IMR-90 (cell line): ENCODE measurements around the gene LRP11. TPM values are rescaled to one million over a fixed set of nuclear protein-coding genes. Genes with fewer than 3 reads are reported as not detected.

ENCODE experiments used
- ATAC-seq: fragments of 200-7000 bp; cut with Tn5 transposase; 2 replicates; pipeline ENCODE4 v1.9.1; 2020; ENCODE audit warnings: low read depth, mild to moderate bottlenecking, moderate library complexity
- BruUV-seq: library from RNA; stranded (reverse); fragments of 400-500 nt; replicated peaks from 2 replicates; lab custom pipeline; 2021; lab: Mats Ljungman, UMichigan
- CTCF ChIA-PET: fragments of 300-600 bp; formaldehyde crosslinking; extraction: SDS; loops from one replicate; lab custom pipeline; 2021; ENCODE audit warnings: antibody characterized with exemption; lab: Yijun Ruan, JAX
- POLR2A ChIA-PET: fragments of 300-600 bp; sonication (Branson Sonifier 250); formaldehyde crosslinking; loops from one replicate; lab custom pipeline; 2022; ENCODE audit warnings: antibody characterized with exemption; ENCODE audit not compliant: unreplicated experiment; lab: Charles Lee
- DNase-seq: peaks from one replicate; pipeline ENCODE4 v3.0.0; 2013
- H2AFZ ChIP-seq: replicated peaks from 2 replicates; pipeline ENCODE3; 2013; ENCODE audit warnings: low read length, mild to moderate bottlenecking; ENCODE audit not compliant: poor library complexity
- H2AK5ac ChIP-seq: 2 replicates; pipeline ENCODE4 v1.6.1; 2013; ENCODE audit warnings: low read depth, low read length, inconsistent platforms
- H2AK9ac ChIP-seq: replicated peaks from 2 replicates; pipeline ENCODE3; 2013; ENCODE audit warnings: mild to moderate bottlenecking, low read depth, low read length, moderate library complexity; ENCODE audit not compliant: poor library complexity
- H2BK120ac ChIP-seq: 2 replicates; pipeline ENCODE4 v1.6.1; 2013; ENCODE audit warnings: low read depth, low read length, inconsistent platforms
- H2BK15ac ChIP-seq: 3 replicates; pipeline ENCODE4 v1.6.1; 2013; ENCODE audit warnings: low read depth, low read length, inconsistent platforms
- H2BK20ac ChIP-seq: 2 replicates; pipeline ENCODE4 v1.6.1; 2013; ENCODE audit warnings: low read depth, mild to moderate bottlenecking, inconsistent platforms, low read length, moderate library complexity
- H2BK5ac ChIP-seq: 2 replicates; pipeline ENCODE4 v1.6.1; 2013; ENCODE audit warnings: mild to moderate bottlenecking, low read depth, low read length, inconsistent platforms; ENCODE audit not compliant: poor library complexity, severe bottlenecking
- H3K14ac ChIP-seq: replicated peaks from 2 replicates; pipeline ENCODE4 v1.6.1; 2013; ENCODE audit warnings: low read depth, low read length, inconsistent platforms
- H3K18ac ChIP-seq: 2 replicates; pipeline ENCODE4 v1.6.1; 2013; ENCODE audit warnings: low read depth, low read length, control low read depth
- H3K23ac ChIP-seq: 2 replicates; pipeline ENCODE4 v1.6.1; 2013; ENCODE audit warnings: low read depth, low read length, inconsistent platforms
- H3K27ac ChIP-seq: 2 replicates; pipeline ENCODE4 v1.5.1; 2013; ENCODE audit warnings: mild to moderate bottlenecking, control low read depth, low read length; ENCODE audit not compliant: insufficient read depth
- H3K27me3 ChIP-seq: 2 replicates; pipeline ENCODE4 v1.6.1; 2013; ENCODE audit warnings: low read length; ENCODE audit not compliant: control insufficient read depth, insufficient read depth
- H3K36me3 ChIP-seq: 2 replicates; pipeline ENCODE4 v1.6.1; 2013; ENCODE audit warnings: low read length, mixed read lengths; ENCODE audit not compliant: control insufficient read depth, insufficient read depth
- H3K4ac ChIP-seq: 2 replicates; pipeline ENCODE4 v1.6.1; 2013; ENCODE audit warnings: low read depth, low read length, inconsistent platforms
- H3K4me1 ChIP-seq: 2 replicates; pipeline ENCODE4 v1.6.1; 2013; ENCODE audit warnings: low read length, mixed read lengths; ENCODE audit not compliant: control insufficient read depth, insufficient read depth
- H3K4me2 ChIP-seq: 2 replicates; pipeline ENCODE4 v1.6.1; 2013; ENCODE audit warnings: low read depth, mild to moderate bottlenecking, control low read depth, low read length, moderate library complexity
- H3K4me3 ChIP-seq: 2 replicates; pipeline ENCODE4 v1.5.1; 2013; ENCODE audit warnings: low read depth, mild to moderate bottlenecking, control low read depth, low read length, moderate library complexity; ENCODE audit not compliant: insufficient read depth
- H3K56ac ChIP-seq: 2 replicates; pipeline ENCODE4 v1.6.1; 2013; ENCODE audit warnings: low read length, inconsistent platforms; ENCODE audit not compliant: insufficient read depth; ENCODE audit errors: extremely low read depth
- H3K79me1 ChIP-seq, 2 experiments: 2 replicates each; pipeline ENCODE4 v1.6.1; 2013; ENCODE audit warnings: low read length in 2 of 2, inconsistent platforms in 1 of 2, low read depth in 1 of 2
- H3K9ac ChIP-seq: 2 replicates; pipeline ENCODE4 v1.6.1; 2013; ENCODE audit warnings: low read depth, low read length, control low read depth
- H3K9me1 ChIP-seq: 2 replicates; pipeline ENCODE4 v1.6.1; 2013; ENCODE audit warnings: low read length, inconsistent platforms; ENCODE audit not compliant: insufficient read depth
- H3K9me3 ChIP-seq: 2 replicates; pipeline ENCODE4 v1.6.1; 2013; ENCODE audit warnings: low read length; ENCODE audit not compliant: control insufficient read depth, insufficient read depth
- H4K20me1 ChIP-seq: 2 replicates; pipeline ENCODE4 v1.6.1; 2013; ENCODE audit warnings: low read length, inconsistent platforms; ENCODE audit not compliant: insufficient read depth
- H4K5ac ChIP-seq: 2 replicates; pipeline ENCODE4 v1.6.1; 2013; ENCODE audit warnings: mild to moderate bottlenecking, low read depth, low read length, control low read depth
- H4K8ac ChIP-seq, 2 experiments: 2 replicates each; pipeline ENCODE4 v1.6.1; 2013; ENCODE audit warnings: low read depth in 2 of 2, low read length in 2 of 2, control low read depth in 1 of 2, inconsistent platforms in 1 of 2
- H4K91ac ChIP-seq: 2 replicates; pipeline ENCODE4 v1.6.1; 2013; ENCODE audit warnings: low read depth, low read length, inconsistent platforms; ENCODE audit not compliant: insufficient read depth
- BHLHE40 ChIP-seq: fragments of 150-350 bp; IDR thresholded peaks from 2 replicates; pipeline ENCODE4 v1.6.1; 2016; ENCODE audit warnings: mild to moderate bottlenecking, low read depth, low read length
- CEBPB ChIP-seq: IDR thresholded peaks from 2 replicates; pipeline ENCODE4 v1.6.1; 2012; ENCODE audit warnings: low read depth, low read length, improper control_type of control experiment
- CHD1 ChIP-seq: IDR thresholded peaks from 2 replicates; pipeline ENCODE4 v1.6.1; 2012; ENCODE audit warnings: low read depth, low read length, improper control_type of control experiment
- ELK1 ChIP-seq: fragments of 150-350 bp; IDR thresholded peaks from 2 replicates; pipeline ENCODE4 v1.6.1; 2016; ENCODE audit warnings: low read depth, mild to moderate bottlenecking, low read length, moderate library complexity, borderline replicate concordance
- FOS ChIP-seq: fragments of 150-350 bp; IDR thresholded peaks from 2 replicates; pipeline ENCODE4 v1.6.1; 2016; ENCODE audit warnings: low read depth, low read length
- MAFK ChIP-seq: IDR thresholded peaks from 2 replicates; pipeline ENCODE4 v1.6.1; 2012; ENCODE audit warnings: low read depth, low read length, improper control_type of control experiment
- MAZ ChIP-seq: IDR thresholded peaks from 2 replicates; pipeline ENCODE4 v1.6.1; 2012; ENCODE audit warnings: low read depth, mild to moderate bottlenecking, low read length, improper control_type of control experiment, moderate library complexity, borderline replicate concordance
- MXI1 ChIP-seq: IDR thresholded peaks from 2 replicates; pipeline ENCODE4 v1.6.1; 2012; ENCODE audit warnings: low read depth, mild to moderate bottlenecking, low read length, moderate library complexity, borderline replicate concordance
- NFE2L2 ChIP-seq: fragments of 150-350 bp; IDR thresholded peaks from 2 replicates; pipeline ENCODE4 v1.6.1; 2016; ENCODE audit warnings: low read depth, mild to moderate bottlenecking, low read length
- POLR2A ChIP-seq: IDR thresholded peaks from 2 replicates; pipeline ENCODE4 v1.6.1; 2012; ENCODE audit warnings: mild to moderate bottlenecking, low read depth, low read length
- RAD21 ChIP-seq: IDR thresholded peaks from 2 replicates; pipeline ENCODE4 v1.6.1; 2012; ENCODE audit warnings: low read length, improper control_type of control experiment
- RCOR1 ChIP-seq: IDR thresholded peaks from 2 replicates; pipeline ENCODE4 v1.6.1; 2012; ENCODE audit warnings: mild to moderate bottlenecking, low read length, improper control_type of control experiment; ENCODE audit not compliant: insufficient replicate concordance
- RFX5 ChIP-seq: IDR thresholded peaks from 2 replicates; pipeline ENCODE4 v1.8.0; 2012; ENCODE audit warnings: low read depth, mild to moderate bottlenecking, low read length, moderate library complexity
- SMC3 ChIP-seq: fragments of 150-350 bp; IDR thresholded peaks from 2 replicates; pipeline ENCODE4 v1.6.1; 2016; ENCODE audit warnings: low read depth, mild to moderate bottlenecking, antibody characterized with exemption, low read length, moderate library complexity
- USF2 ChIP-seq: fragments of 150-350 bp; IDR thresholded peaks from 2 replicates; pipeline ENCODE4 v1.6.1; 2017; ENCODE audit warnings: mild to moderate bottlenecking, antibody characterized with exemption, low read length, low read depth
- WGBS, 2 experiments: methylation state at CpG; one replicate each; pipeline versions ENCODE4 v1.1.5 to v1.1.7; 2013; ENCODE audit warnings: missing lambda C conversion rate in 2 of 2; ENCODE audit not compliant: insufficient read length in 1 of 2; ENCODE audit errors: extremely low coverage in 2 of 2; 5-methylcytosine and 5-hydroxymethylcytosine counted together
- dilution Hi-C: fragments of 300-500 bp; cut with HindIII; formaldehyde crosslinking; loops from one replicate; pipeline ENCODE4 v1.14.3; 2018; ENCODE audit warnings: low sequenced_read_pairs; ENCODE audit not compliant: unreplicated experiment
- in situ Hi-C: fragments of 300-500 bp; cut with MboI; formaldehyde crosslinking; loops from 3 replicates; pipeline ENCODE4 v1.14.3; 2019; ENCODE audit warnings: low sequenced_read_pairs, inconsistent platforms, mixed read lengths
- intact Hi-C: fragments of 100-400 bp; cut with micrococcal nuclease; formaldehyde crosslinking; loops from 2 replicates; pipeline ENCODE4 v1.10.0; 2022
- polyA plus RNA-seq, 3 experiments: library from polyadenylated mRNA; depleted of rRNA; stranded (reverse); fragments of >200 nt; gene quantifications; 2 replicates each; pipeline ENCODE4 v1.2.3, GENCODE V29; 2012; ENCODE audit warnings: low replicate concordance in 1 of 3
- total RNA-seq: library from RNA; depleted of rRNA; stranded (reverse); fragments of >200 nt; gene quantifications from 2 replicates; pipeline ENCODE4 v1.2.3, GENCODE V29; 2012
- TF ChIP-seq, protein P1 (sequence below): conservative IDR thresholded peaks from 2 replicates; pipeline ENCODE4 v1.5.1; 2012; ENCODE audit warnings: mild to moderate bottlenecking, low read depth, low read length, improper control_type of control experiment

Gene LRP11
- total and polyA plus RNA-seq, 2 of the 4 experiments (the other 2 are of a cell fraction) = 48.8 to 63.8 TPM

GRCh38 chr6:149904661-149905370 is 40.7 kb upstream of the LRP11 start:
- WGBS, 2 experiments = 80% methylated on average over 6 of the region's 13 CpGs; no CpG with 5 or more reads in 1 of the 2 experiments
- Histone ChIP-seq H2BK5ac (no peak overlapping the region), H2AK9ac (no peak overlapping the region), H3K18ac (no peak overlapping the region), H3K79me1 (no peaks in the 10 kb centered on the region), H3K14ac (no peak overlapping the region), H2BK120ac (no peak overlapping the region), H2BK20ac (no peak overlapping the region), H3K56ac (no peak overlapping the region), H3K23ac (no peak overlapping the region), H2BK15ac (no peak overlapping the region), H4K5ac (no peak overlapping the region), H3K4me3 (no peak overlapping the region), H3K9ac (no peak overlapping the region), H4K8ac (no peak overlapping the region), H3K9me1 (no peaks in the 10 kb centered on the region), H4K20me1 (no peaks in the 10 kb centered on the region), H2AFZ (no peak overlapping the region), H2AK5ac (no peak overlapping the region), H3K36me3 (no peaks in the 10 kb centered on the region), H3K4ac (no peak overlapping the region), H3K27me3 (peaks cover 6% of the 10 kb centered on the region), H3K4me2 (no peak overlapping the region), H4K91ac (no peak overlapping the region), H3K4me1 (no peaks in the 10 kb centered on the region), H3K27ac (no peak overlapping the region), H3K9me3 (peaks cover 12% of the 10 kb centered on the region)
- ATAC-seq (no peak), DNase-seq (no peak)
- POLR2A ChIA-PET = no interaction called here
- dilution Hi-C loops = no loop called here
- BruUV-seq = no TSS peak
- CTCF ChIA-PET = interaction anchor here (1.5 kb wide), 1 partner anchor 64 kb away, joined by 4 read pairs; no protein-coding TSS in a partner anchor
- intact Hi-C loops = no loop called here
- TF ChIP-seq MAZ (no peak), RFX5 (no peak), RCOR1 (no peak), BHLHE40 (no peak), ELK1 (no peak), MXI1 (no peak), FOS (no peak), RAD21 (no peak), CHD1 (no peak), NFE2L2 (no peak), CEBPB (no peak), SMC3 (no peak), POLR2A (no peak), USF2 (no peak), MAFK (no peak)
- TF ChIP-seq, protein P1, sequence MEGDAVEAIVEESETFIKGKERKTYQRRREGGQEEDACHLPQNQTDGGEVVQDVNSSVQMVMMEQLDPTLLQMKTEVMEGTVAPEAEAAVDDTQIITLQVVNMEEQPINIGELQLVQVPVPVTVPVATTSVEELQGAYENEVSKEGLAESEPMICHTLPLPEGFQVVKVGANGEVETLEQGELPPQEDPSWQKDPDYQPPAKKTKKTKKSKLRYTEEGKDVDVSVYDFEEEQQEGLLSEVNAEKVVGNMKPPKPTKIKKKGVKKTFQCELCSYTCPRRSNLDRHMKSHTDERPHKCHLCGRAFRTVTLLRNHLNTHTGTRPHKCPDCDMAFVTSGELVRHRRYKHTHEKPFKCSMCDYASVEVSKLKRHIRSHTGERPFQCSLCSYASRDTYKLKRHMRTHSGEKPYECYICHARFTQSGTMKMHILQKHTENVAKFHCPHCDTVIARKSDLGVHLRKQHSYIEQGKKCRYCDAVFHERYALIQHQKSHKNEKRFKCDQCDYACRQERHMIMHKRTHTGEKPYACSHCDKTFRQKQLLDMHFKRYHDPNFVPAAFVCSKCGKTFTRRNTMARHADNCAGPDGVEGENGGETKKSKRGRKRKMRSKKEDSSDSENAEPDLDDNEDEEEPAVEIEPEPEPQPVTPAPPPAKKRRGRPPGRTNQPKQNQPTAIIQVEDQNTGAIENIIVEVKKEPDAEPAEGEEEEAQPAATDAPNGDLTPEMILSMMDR = no peak
- in situ Hi-C loops = no loop called here
